Glutamatergic neuron (in vitro differentiated cells): ENCODE data around the gene ATP5MC3. TPM values are rescaled to one million over a fixed set of nuclear protein-coding genes. Genes with fewer than 3 reads are reported as not detected.

Experiments used
- DNase-seq: peaks from one replicate; pipeline ENCODE4 v3.0.0; 2022
- H3K27ac Mint-ChIP-seq: one replicate; pipeline ENCODE4 v1.8.0; 2020; ENCODE audit warnings: mild to moderate bottlenecking, mixed read lengths, inconsistent platforms; ENCODE audit not compliant: unreplicated experiment
- H3K27me3 Mint-ChIP-seq: one replicate; pipeline ENCODE4 v1.8.0; 2020; ENCODE audit warnings: mild to moderate bottlenecking, moderate library complexity, mixed read lengths, inconsistent platforms; ENCODE audit not compliant: unreplicated experiment
- H3K36me3 Mint-ChIP-seq: one replicate; pipeline ENCODE4 v1.8.0; 2020; ENCODE audit warnings: mild to moderate bottlenecking, mixed read lengths, inconsistent platforms; ENCODE audit not compliant: unreplicated experiment
- H3K4me1 Mint-ChIP-seq: one replicate; pipeline ENCODE4 v1.8.0; 2020; ENCODE audit warnings: mild to moderate bottlenecking, low read depth, mixed read lengths, inconsistent platforms; ENCODE audit not compliant: unreplicated experiment
- H3K4me3 Mint-ChIP-seq: one replicate; pipeline ENCODE4 v1.8.0; 2020; ENCODE audit warnings: mild to moderate bottlenecking, mixed read lengths, inconsistent platforms; ENCODE audit not compliant: unreplicated experiment
- H3K9me3 Mint-ChIP-seq: one replicate; pipeline ENCODE4 v1.8.0; 2020; ENCODE audit warnings: mild to moderate bottlenecking, moderate library complexity, mixed read lengths, inconsistent platforms; ENCODE audit not compliant: unreplicated experiment
- CTCF ChIP-seq: fragments of 200-600 bp; sonication (generic); IDR thresholded peaks from one replicate; pipeline ENCODE4 v1.5.0; 2021; ENCODE audit not compliant: partially characterized antibody, unreplicated experiment
- total RNA-seq: library from RNA; stranded (reverse); fragmentation: NEBNext Ultra II Directional; extraction: Animal tissue kit (Norgen Biotek cat#: 25700); gene quantifications from one replicate; pipeline ENCODE4 v1.2.1, GENCODE V29; 2021; ENCODE audit not compliant: unreplicated experiment

Gene ATP5MC3
- total RNA-seq, 1 donor from 2014 or later = 220 TPM

- Mint-ChIP-seq H3K27ac (no peak overlapping the region), H3K27me3 (no peaks in the 10 kb centered on the region), H3K4me1 (peaks cover 3% of the 10 kb centered on the region), H3K9me3 (no peaks in the 10 kb centered on the region), H3K4me3 (no peak overlapping the region), H3K36me3 (no peaks in the 10 kb centered on the region)
- TF ChIP-seq CTCF = no peak
- DNase-seq = no peak
Observed at GRCh38 chr2:175137793-175138192, 43.7 kb downstream of the ATP5MC3 start.

GRCh38 chr2:175136334-175137215 lies 44.9 kb downstream of the ATP5MC3 start:
- no peak overlapping the region for H3K27ac Mint-ChIP-seq
- no peak for TF ChIP-seq CTCF
- no peak for DNase-seq
- H3K27me3 Mint-ChIP-seq = no peaks in the 10 kb centered on the region
- peaks cover 7% of the 10 kb centered on the region for H3K4me1 Mint-ChIP-seq
- no peaks in the 10 kb centered on the region for H3K9me3 Mint-ChIP-seq
- H3K36me3 Mint-ChIP-seq = no peaks in the 10 kb centered on the region
- H3K4me3 Mint-ChIP-seq = no peak overlapping the region

GRCh38 chr2:175135862-175136261 lies 45.6 kb downstream of the ATP5MC3 start:
- DNase-seq = no peak
- no peaks in the 10 kb centered on the region for H3K36me3 Mint-ChIP-seq
- peaks cover 7% of the 10 kb centered on the region for H3K4me1 Mint-ChIP-seq
- no peak overlapping the region for H3K27ac Mint-ChIP-seq
- no peaks in the 10 kb centered on the region for H3K27me3 Mint-ChIP-seq
- no peaks in the 10 kb centered on the region for H3K9me3 Mint-ChIP-seq
- no peak overlapping the region for H3K4me3 Mint-ChIP-seq
- TF ChIP-seq CTCF = no peak

GRCh38 chr2:175135177-175135576 lies 46.3 kb downstream of the ATP5MC3 start:
- no peak for TF ChIP-seq CTCF
- no peak overlapping the region for H3K4me3 Mint-ChIP-seq
- H3K27me3 Mint-ChIP-seq = no peaks in the 10 kb centered on the region
- DNase-seq = no peak
- H3K36me3 Mint-ChIP-seq = no peaks in the 10 kb centered on the region
- H3K9me3 Mint-ChIP-seq = no peaks in the 10 kb centered on the region
- peaks cover 7% of the 10 kb centered on the region for H3K4me1 Mint-ChIP-seq
- no peak overlapping the region for H3K27ac Mint-ChIP-seq

- Mint-ChIP-seq H3K27ac (no peak overlapping the region), H3K27me3 (no peaks in the 10 kb centered on the region), H3K9me3 (no peaks in the 10 kb centered on the region), H3K36me3 (no peaks in the 10 kb centered on the region), H3K4me1 (peaks cover 7% of the 10 kb centered on the region), H3K4me3 (no peak overlapping the region)
- no peak for TF ChIP-seq CTCF
- DNase-seq = no peak
Observed at GRCh38 chr2:175131252-175131651, 50.3 kb downstream of the ATP5MC3 start.
